COLO668 (cell line): ENCODE data around the gene CHRDL1.
"Not testable (repeated sequence)": the region's sequence is repeated elsewhere in the genome, so short reads cannot be mapped to it uniquely, and the experiment has no call there.

Source experiments
- DNase-seq: peaks from one replicate; lab custom pipeline; 2025; ENCODE audit not compliant: unreplicated experiment; lab: John Stamatoyannopoulos, UW

CHRDL1 gene

GRCh38 chrX:110795645-110796406 is at the start of gene CHRDL1:
Gene CHRDL1 (minus strand): TSS chrX:110795817. CDS start chrX:110792181, 3,636 bp downstream.
- no peak for DNase-seq

GRCh38 chrX:110836982-110837381 is 41.4 kb upstream of the CHRDL1 start:
- no peak for DNase-seq

- no peak for DNase-seq
Observed at GRCh38 chrX:110836451-110836850, 40.8 kb upstream of the CHRDL1 start.

GRCh38 chrX:110836001-110836400 is 40.4 kb upstream of the CHRDL1 start:
- DNase-seq = no peak

GRCh38 chrX:110825972-110826371 is 30.4 kb upstream of the CHRDL1 start:
- DNase-seq = no peak

- DNase-seq = not testable (repeated sequence)
Observed at GRCh38 chrX:110816543-110816942, 20.9 kb upstream of the CHRDL1 start.

GRCh38 chrX:110806145-110806544 is 10.5 kb upstream of the CHRDL1 start:
- DNase-seq = no peak

- no peak for DNase-seq
Observed at GRCh38 chrX:110805303-110805702, 9.7 kb upstream of the CHRDL1 start.

GRCh38 chrX:110804446-110804845 is 8.8 kb upstream of the CHRDL1 start:
- no peak for DNase-seq

- DNase-seq = no peak
Observed at GRCh38 chrX:110803506-110803905, 7.9 kb upstream of the CHRDL1 start.

GRCh38 chrX:110796407-110796697 is 735 bp upstream of the CHRDL1 start:
- DNase-seq = no peak

- no peak for DNase-seq
Observed at GRCh38 chrX:110794601-110795000, 1.0 kb downstream of the CHRDL1 start.

GRCh38 chrX:110791071-110791470 is 4.5 kb downstream of the CHRDL1 start:
- no peak for DNase-seq

- no peak for DNase-seq
Observed at GRCh38 chrX:110786486-110786885, 9.1 kb downstream of the CHRDL1 start.

- DNase-seq = no peak
Observed at GRCh38 chrX:110759785-110760184, 35.8 kb downstream of the CHRDL1 start.

GRCh38 chrX:110758781-110759422 is 36.7 kb downstream of the CHRDL1 start:
- DNase-seq = no peak

- no peak for DNase-seq
Observed at GRCh38 chrX:110755611-110756010, 40.0 kb downstream of the CHRDL1 start.

- no peak for DNase-seq
Observed at GRCh38 chrX:110755061-110755460, 40.6 kb downstream of the CHRDL1 start.

- no peak for DNase-seq
Observed at GRCh38 chrX:110750526-110751189, 45.0 kb downstream of the CHRDL1 start.

- DNase-seq = no peak
Observed at GRCh38 chrX:110748256-110748806, 47.3 kb downstream of the CHRDL1 start.

- no peak for DNase-seq
Observed at GRCh38 chrX:110746014-110746413, 49.6 kb downstream of the CHRDL1 start.

GRCh38 chrX:110745288-110745687 is 50.3 kb downstream of the CHRDL1 start:
- no peak for DNase-seq
